HG03442 (cell line): ENCODE measurements around the gene MICAL3.

Source experiments
- ATAC-seq: cut with Tn5 transposase; IDR thresholded peaks from one replicate; pipeline ENCODE4 v1.9.1; 2021; ENCODE audit warnings: mild to moderate bottlenecking, moderate library complexity; ENCODE audit not compliant: unreplicated experiment

MICAL3 gene

DNA sequence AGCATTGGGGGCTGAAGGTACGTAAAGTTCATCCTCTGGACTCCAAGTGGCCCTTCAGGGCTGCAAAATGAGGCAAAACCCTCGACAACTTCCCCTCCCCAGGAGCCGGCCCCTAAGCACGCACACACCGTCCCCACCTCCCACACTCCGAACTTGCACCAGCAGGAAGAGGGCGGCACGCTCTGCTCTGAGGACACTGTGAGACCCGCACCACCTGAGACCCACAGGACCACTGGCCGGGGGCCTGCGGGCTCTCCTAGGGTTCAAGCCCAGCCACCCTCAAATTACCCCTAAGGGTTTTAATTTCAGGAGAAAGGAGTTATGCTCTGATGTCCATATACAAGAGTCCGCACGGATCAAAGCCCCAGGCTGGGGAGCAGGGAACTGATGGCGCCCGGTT, 200.4 kb downstream of the MICAL3 start:
- no peak for ATAC-seq

DNA sequence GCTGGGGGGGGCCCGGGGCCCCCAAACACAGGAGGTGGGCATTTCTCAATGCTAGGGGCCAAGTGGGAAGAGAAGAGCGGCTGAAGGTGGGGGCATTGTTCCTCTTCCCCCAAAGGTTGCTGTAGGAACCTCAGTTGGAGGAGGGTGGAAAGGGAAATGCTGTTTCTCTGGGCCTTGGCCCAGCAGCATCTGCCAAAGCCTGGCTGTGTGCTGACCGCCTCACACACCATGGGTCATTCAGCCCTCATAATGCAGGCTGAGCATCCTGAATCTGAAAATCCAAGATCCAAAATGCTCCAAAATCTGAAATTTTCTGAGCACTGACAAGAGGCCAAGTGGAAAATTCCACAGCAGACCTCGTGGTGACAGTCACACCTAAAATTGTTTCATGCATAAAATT, 201.1 kb downstream of the MICAL3 start:
- ATAC-seq, result no peak

DNA sequence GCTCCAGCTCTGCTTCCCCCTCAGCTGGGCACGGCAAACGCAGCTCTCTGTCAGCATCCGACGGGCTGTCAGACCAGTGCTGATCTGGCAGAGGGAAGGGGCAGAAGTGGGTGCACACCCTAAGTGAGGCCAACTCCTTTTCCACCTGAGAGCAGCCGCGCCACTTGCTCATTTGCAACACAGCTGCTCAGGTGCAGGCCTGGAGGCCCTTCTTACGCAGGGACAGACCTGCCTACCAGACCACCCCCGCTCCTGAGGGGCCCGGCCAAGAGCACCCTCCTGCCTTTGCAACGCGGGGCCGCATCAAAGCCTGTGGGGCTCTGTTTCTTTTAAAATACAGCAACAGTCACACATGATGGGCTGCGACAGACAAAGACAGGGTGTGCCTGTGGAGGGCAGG, 202.3 kb downstream of the MICAL3 start:
- ATAC-seq, result no peak

DNA sequence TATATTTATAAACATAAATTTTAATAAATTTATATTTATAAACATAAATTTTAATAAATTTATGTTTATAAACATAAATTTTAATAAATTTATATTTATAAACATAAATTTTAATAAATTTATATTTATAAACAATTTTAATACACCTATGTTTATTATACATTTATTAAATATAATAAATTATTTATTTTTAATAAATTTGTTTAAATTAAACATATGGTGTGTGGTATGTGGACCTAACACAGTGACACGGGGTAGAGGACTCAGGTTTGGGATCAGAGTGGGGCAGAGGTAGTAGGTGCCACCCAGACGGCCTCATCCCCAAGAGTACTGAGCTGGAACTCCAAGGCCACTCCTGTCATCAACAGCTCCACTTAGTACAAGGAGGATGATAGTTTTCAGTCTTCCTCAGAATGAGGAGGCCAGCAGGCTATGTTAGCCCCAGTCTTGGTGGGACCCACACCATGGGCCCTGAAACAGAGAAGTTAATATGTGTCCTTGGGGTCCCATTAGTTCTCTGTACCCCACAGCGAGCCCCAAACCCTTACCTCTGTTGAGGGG, 203.4 kb downstream of the MICAL3 start:
- no peak for ATAC-seq

DNA sequence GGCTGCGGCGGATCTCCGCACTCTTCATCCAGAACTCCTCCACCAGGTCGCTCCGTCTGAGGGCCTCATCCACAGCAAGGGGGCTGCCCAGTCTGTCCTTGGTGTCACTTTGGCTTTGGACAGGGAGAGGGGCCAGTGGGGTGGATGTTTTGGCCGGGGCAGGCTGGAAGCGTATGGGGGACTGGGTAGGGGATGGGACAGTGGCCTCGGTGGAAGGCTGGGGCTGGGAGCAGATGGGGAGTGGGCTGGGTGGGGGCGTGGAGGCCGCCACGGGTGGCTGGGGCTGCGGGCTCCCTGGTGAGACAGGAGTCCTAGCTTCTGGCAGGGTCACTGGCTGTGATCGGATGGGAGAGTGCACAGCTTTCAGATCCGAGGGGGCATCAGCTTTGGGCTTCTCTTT, 205.7 kb downstream of the MICAL3 start:
- no peak for ATAC-seq

DNA sequence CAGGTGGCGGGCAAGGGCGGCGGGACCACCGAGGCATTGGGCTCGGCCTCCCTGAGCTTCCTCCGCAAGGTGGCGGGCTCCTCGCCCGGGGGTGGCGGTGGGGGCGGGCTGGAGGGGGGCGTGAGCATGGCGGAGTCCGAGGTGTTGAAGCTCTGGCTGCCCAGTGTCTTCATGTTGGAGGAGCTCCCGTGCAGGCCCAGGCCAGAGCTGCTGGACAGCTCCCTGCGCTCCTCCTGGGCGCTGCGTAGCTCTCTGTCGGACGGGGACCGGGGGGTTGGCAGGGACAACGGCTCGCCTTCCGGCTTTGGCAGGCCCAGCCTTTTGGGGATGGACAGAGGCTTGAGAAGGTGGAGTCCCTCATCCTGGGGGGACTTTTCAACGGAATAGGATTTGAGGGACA, 206.2 kb downstream of the MICAL3 start:
- ATAC-seq, result no peak

DNA sequence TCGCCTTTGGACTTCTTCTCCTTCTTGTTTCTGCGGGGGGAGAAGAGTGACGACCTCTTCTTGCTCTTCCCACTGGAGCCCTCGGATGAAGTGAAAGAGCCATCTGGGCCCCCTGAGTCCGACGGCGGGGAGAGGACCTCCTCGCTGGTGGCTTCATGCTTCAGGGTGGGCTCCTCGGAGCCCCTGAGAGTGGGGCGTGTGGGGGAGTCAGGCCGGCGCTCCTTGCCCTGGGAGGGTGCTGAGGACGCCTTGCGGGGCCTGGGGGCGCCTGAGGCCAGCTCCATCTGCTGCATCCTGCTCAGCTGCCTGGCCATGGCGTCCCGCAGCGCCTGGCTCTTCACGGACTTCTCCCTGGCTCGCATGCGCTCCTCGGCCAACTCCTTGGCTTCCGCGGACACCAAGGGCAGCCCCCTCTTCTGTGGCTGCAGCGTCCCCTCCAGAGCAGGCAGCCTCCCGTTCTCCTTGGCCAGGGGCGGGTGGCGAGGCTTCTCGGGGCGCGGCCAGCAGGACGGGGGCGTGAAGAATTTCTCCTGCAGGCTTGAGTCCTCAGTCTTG, 206.8 kb downstream of the MICAL3 start:
- ATAC-seq, result no peak

DNA sequence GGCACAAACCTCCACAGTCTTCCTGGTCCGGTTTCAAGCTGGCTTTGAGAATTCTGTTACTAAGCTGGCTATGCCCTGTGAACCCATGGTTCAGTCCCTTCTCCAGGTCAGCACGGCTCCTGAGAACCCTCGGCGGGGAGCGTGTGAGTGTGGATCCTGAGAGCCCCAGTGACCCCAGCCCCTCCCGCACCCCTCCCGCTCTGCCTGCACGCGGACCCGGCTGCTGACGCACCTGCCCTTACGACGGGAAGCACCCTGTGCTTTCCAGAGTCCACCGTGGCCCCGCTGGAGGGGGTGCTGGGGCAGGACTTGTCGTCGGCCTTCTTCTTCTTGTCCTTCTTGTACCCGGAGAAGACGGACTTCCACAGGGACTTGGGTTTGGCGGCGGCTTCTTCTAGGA, 207.3 kb downstream of the MICAL3 start:
- ATAC-seq, result no peak

DNA sequence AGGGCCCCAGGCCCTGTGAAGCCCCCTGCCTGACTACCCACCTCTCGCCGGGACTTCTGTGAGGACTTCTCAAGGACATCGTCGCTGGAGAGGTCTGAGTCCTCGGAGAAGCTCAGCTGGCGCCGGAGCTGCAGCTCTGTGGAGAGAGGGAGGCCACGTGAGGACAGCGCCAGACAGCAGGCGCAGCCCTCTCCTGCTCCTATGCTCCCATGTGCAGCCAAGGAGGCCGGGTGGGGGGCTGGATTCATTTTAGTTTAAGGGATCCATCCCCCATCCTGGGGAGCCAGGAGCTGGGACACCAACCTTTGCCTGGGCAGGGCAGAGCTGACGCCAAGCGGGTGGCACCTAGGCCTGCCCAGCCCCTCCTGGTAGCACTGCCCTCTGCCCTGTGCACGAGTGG, 207.7 kb downstream of the MICAL3 start:
- no peak for ATAC-seq

DNA sequence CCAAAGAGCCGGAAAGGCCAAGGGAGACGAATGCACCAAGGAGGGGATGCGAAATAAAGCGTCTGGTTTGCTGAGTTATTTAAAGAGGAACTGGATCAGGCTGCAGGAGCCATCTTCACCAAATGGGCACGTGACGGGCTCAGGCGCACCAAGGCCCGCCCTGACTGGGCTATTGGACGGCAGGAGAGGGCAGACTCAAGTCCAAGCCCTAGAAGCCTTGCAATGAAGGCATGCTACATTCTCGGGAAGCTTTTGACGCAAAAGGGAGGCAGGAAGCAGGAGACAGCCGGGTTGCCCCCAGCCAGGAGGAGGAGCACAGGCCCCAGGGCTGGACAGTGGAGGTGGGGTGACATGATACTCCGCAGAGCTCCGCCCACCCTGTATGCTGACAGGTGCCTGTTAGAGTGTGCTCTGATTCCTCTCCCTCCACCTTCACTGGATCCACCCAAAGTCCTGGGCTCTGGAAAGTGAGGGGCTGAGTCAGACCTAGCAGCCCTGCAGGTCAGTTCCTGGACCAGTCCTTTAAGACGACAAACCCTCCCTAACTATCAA, 208.6 kb downstream of the MICAL3 start:
- ATAC-seq, result no peak

DNA sequence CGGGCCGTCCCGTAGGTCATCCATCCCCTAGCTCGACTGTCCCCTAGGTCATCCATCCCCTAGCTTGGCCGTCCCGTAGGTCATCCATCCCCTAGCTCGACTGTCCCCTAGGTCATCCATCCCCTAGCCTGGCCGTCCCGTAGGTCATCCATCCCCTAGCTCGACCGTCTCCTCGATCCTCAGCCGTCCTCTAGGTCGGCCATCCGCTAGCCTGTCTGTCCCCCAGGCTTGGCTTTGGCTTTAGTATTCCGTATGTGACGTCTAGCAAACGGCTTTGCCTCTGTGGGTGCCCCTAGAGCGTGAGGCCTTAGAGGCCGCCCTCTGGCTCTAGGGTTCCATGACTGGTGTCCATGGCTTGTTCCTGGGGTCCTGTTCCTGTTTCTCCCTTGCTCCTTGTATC, 209.5 kb downstream of the MICAL3 start:
- no peak for ATAC-seq

DNA sequence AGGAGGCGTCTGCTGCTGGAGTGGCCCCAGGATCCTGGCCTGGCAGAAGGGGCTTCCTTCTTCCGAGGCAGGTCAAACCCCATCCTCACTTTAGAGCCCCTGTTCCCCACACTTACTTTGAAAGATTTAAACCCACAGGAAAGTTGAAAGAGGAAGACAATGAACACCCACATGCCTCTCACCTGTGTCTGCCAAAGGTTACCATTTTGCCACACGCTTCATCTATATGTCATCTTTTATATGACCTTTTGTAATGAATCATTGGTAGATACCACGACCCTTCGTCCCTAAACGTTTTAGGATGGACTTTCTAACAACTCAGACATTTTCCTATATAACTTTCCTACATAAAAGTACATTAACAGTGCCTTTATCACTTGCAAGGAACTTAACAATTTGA, 210.3 kb downstream of the MICAL3 start:
- no peak for ATAC-seq

DNA sequence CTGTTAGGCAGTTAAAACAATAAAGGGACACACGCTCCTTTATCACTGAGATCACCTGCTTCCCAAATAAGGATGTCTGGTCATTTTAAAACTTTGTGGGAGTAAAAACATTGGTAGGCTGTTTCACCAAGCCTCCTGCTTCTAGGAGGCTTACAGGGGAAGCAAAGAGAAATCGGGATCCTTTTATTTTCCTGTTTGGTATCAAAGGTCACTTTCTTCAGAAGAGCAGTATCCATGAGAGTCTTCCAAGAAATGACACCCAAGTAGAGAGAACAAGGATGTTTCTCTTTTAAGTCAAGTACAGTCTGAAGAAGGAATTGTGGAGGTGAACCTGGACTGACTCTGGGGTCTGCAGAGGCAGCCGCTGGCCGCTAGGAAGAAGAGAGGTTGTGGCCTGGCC, 213.2 kb downstream of the MICAL3 start:
- ATAC-seq, result no peak

DNA sequence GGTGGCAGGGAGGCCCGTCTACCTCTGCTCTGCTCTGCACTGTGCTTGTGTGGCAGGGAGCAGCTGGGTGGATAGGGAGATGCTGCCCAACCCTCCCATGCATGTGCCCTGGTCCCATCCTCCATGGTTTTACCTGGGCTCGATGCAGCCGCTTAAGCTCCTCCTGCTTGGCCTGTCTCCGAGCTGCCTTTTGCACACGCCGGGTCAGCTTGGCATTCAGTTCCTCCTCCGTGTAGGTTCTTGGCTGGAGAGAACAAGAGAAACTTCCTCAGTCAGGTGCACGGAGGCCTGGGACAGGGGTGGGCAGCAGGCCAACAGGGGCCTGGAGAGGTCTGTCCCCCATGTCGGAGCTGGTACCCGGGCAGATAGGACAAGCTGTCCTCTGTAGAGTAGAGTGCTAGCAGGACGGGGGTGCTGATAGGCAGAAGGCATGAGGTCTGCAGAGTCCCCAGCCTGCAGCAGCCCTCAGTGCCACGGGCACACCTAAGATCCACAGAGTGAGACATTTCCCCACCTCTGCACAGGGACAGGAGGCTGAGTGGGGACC, 213.7 kb downstream of the MICAL3 start:
- no peak for ATAC-seq

DNA sequence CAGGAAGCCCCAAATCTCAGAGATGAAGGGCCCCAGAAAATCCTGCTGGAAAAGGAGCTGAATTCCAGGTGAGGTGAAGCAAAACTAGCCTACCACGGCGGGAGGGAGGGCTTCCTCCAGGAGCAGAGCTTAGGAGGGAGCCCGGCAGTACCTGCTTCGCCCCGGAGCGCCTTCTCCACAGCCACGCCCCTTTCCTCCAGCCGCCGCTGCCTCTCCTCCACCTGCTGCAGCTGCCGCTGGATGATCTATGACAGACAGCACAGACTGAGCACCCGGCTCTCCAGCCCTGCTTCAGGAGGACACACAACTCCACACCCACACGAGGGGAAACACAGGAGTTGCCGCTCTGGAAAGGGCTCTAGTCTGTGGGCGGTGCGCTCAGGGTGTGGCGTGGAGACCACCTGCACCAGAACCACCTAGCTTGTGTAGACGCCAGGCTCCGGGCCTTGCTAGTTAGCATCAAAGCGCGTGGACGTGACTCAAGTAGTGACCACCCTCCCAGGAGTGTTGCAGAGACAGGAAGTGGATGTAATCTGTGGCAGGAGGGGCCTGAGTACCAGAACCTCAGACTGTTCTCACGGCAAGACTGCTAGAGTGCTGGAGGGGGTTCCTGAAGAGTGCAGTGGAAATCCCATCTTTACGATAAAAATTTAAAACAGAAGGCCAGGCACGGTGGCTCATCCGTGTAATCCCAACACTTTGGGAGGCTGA, 215.5 kb downstream of the MICAL3 start:
- no peak for ATAC-seq

DNA sequence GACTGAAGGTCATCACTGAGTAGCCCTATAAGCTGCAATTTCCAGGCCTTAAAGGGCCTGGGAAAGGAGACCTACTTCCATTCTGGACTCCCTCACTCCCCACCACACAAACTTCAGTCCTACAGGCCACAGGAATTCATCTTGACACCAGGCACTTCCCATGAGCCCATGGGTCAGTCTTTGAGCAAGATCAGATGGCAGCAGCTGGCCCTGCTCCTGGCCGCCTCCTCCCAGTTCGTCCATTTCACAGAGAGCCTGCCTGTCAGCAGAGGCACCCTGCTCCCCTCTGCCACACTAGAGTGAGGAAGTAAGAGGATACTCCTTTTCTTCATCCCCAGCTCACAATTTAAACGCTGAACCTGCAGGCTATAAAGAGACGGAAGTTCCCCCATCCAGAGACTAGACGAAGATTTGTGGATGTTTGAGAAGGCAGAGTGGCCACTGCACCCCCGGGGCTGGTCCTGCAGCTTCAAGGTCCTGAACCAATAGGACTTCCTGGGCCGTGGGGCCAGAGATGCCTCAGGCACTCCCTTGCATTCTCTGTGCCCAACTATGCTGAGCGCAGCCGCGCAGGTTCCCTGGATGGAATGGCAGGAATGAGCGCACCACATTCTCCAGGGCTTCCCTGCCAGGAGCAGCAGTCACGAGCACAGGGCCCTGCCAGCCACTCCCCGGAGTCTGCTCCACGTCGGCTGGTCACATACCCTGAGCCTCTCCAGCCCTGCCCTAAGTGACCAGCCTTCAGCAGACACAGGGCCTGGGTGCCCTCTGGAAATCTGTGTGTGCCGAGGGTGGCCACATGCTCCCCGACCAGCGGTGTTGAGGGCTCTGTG, 216.6 kb downstream of the MICAL3 start:
- ATAC-seq, result no peak

DNA sequence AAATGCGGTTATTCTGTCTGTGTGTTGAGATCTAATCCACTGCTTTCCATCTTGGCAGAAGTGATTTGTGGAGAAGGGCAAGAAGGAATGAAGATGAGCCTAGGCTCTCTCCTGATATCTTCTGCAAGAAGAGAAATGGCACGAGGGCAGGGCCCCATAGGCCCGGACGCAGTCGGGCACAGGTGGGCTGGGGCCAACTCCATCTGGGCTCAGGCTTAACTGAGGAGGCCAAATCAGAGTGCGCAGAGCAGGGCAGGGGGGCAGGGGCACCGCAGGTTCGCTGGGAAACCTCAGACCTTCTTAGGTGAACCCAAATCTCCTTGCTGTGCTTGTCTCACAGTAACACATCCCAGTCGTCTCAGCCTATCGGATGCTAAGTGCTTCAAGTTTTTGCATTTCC, 217.3 kb downstream of the MICAL3 start:
- no peak for ATAC-seq

DNA sequence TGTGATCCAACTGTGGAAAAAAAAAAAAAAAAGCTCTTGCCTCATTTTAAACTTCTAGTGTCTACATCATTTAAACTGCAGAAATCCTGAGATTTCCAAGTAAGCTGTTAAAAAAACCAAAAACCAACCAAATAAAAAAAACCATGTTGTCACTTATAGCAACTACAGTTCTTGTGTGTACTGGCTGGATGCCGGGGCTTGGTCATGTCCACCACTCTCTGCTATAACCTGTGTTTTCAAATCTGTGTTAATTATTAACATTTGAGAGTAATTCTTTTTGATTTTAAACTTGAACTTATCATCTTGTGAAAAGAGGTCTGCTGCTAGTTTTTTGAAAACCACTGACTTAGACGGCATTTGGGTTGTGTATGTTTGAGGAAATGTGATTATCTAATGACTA, 217.9 kb downstream of the MICAL3 start:
- ATAC-seq, result no peak

DNA sequence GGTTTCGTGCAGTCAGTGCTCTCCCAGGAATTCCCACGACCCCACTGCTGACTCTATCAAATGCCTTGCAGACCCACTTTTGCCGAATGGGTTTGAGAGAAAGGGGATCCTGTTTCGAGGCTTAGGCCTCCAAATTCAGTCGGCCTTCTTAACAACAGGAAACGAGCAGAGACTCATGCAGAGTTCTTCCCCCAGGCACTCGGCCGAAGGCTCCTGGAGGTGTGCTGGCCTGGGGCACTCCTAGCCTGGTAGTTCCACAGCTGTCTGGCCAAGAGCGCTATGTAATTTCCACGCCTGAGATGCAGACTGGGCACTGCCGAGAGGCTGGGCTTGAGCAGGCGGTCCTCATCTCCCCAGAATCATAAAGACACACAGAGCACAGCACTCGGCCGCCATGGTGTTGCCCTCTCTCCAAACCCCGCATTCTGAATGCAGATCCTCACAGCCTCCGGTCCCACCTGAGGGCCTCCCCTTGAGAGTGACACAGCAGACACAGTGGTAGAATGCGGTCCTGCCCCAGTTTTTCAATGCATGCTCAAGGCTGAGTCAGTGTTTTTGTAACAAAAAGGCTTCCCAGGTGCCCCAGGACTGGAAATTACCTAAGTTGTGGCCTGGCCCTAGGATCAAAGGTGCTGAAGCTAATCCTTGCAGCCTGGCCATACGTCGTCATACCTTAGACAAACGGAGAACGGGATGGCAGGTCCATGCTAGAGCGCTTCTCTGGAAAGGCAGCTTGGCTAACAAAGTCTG, 219.9 kb downstream of the MICAL3 start:
- no peak for ATAC-seq

DNA sequence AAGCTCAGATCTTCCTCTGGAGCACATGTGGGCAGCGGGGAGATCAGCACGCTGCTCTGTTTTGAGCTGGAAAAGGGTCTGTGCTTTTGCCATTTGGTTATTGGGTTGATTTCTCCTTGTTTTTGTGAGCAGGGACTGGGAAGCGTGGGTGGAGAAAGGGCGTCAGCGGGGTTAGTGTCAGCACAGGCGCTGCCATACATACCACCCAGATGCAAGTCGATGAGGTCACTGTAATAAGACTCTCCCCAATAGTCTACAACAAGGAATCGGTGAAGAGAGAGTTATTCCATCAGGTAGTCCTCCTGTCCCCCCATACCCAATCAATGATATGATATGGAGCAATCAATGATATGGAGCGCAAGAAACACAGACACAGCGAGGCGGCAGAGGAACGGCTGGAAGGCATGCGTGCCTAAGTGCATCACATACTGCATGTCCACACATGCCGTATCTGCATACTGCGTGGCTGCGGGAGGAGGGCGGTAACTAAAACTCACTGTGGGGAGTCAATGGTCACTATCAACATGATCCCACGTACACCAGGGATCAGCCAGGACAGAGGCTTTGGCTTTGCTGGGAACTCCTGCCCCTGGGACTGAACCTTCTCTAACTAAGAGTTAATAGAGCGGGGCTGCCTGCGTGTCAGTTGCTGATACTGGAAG, 220.6 kb downstream of the MICAL3 start:
- no peak for ATAC-seq
